PC-9 (cell line): Measurements from ENCODE around the gene DNAAF9. TPM values are rescaled to one million over a fixed set of nuclear protein-coding genes. Genes with fewer than 3 reads are reported as not detected.

Experiments used
- BruUV-seq: library from RNA; stranded (reverse); fragments of 400-500 nt; replicated peaks from 2 replicates; lab custom pipeline; 2021; lab: Mats Ljungman, UMichigan
- CTCF ChIA-PET: fragments of 300-600 bp; sonication (Branson Sonifier 250); formaldehyde crosslinking; loops from one replicate; lab custom pipeline; 2022; ENCODE audit warnings: antibody characterized with exemption; lab: Charles Lee
- POLR2A ChIA-PET: fragments of 300-600 bp; sonication (Branson Sonifier 250); formaldehyde crosslinking; loops from one replicate; lab custom pipeline; 2022; ENCODE audit warnings: antibody characterized with exemption; ENCODE audit not compliant: unreplicated experiment; lab: Charles Lee
- DNase-seq, 2 experiments: peaks; one replicate each; pipeline versions ENCODE4 v3.0.0 to v3.0.0-alpha.2; 2015 to 2022; ENCODE audit warnings: mixed read lengths in 1 of 2
- H2AFZ ChIP-seq: fragments of 200-600 bp; sonication (generic); 2 replicates; pipeline ENCODE4 v1.8.1; 2017; ENCODE audit warnings: antibody characterized with exemption
- H3F3A ChIP-seq: fragments of 200-600 bp; sonication (generic); 2 replicates; pipeline ENCODE4 v1.8.1; 2017; ENCODE audit warnings: antibody characterized with exemption, mild to moderate bottlenecking, low read depth; ENCODE audit not compliant: insufficient read depth
- H3K27ac ChIP-seq: fragments of 200-600 bp; sonication (generic); 2 replicates; pipeline ENCODE4 v1.6.1; 2016; ENCODE audit warnings: mixed run types
- H3K27me3 ChIP-seq: fragments of 200-600 bp; sonication (generic); 2 replicates; pipeline ENCODE4 v1.6.1; 2016; ENCODE audit warnings: low read depth, mixed run types; ENCODE audit not compliant: insufficient read depth
- H3K36me3 ChIP-seq: fragments of 200-600 bp; sonication (generic); 2 replicates; pipeline ENCODE4 v1.6.1; 2016; ENCODE audit warnings: low read depth, mixed run types
- H3K4me1 ChIP-seq: fragments of 200-600 bp; sonication (generic); replicated peaks from 2 replicates; pipeline ENCODE4 v1.6.1; 2016; ENCODE audit warnings: mixed run types; ENCODE audit not compliant: insufficient read depth
- H3K4me2 ChIP-seq: fragments of 200-600 bp; sonication (generic); 2 replicates; pipeline ENCODE4 v1.6.1; 2017; ENCODE audit warnings: mixed run types
- H3K4me3 ChIP-seq: fragments of 200-600 bp; sonication (generic); 2 replicates; pipeline ENCODE4 v1.6.1; 2016; ENCODE audit warnings: mixed run types
- H3K79me2 ChIP-seq: fragments of 200-600 bp; sonication (generic); 2 replicates; pipeline ENCODE4 v1.6.1; 2017; ENCODE audit warnings: low read depth, mixed run types
- H3K9me2 ChIP-seq: fragments of 200-600 bp; sonication (generic); 2 replicates; pipeline ENCODE4 v1.8.1; 2017; ENCODE audit warnings: mild to moderate bottlenecking; ENCODE audit not compliant: insufficient read depth
- H3K9me3 ChIP-seq: fragments of 200-600 bp; sonication (generic); 2 replicates; pipeline ENCODE4 v1.8.1; 2016; ENCODE audit warnings: low read depth; ENCODE audit not compliant: insufficient read depth
- H4K20me1 ChIP-seq: fragments of 200-600 bp; sonication (generic); 2 replicates; pipeline ENCODE4 v1.8.1; 2017; ENCODE audit not compliant: insufficient read depth
- EZH2 ChIP-seq: fragments of 200-600 bp; sonication (generic); IDR thresholded peaks from 2 replicates; pipeline ENCODE4 v1.8.0; 2017; ENCODE audit warnings: antibody characterized with exemption, low read depth
- intact Hi-C: fragments of 100-400 bp; cut with micrococcal nuclease; formaldehyde crosslinking; loops from one replicate; pipeline ENCODE4 v1.10.0; 2022; ENCODE audit not compliant: unreplicated experiment
- total RNA-seq: library from RNA; stranded (reverse); gene quantifications from 2 replicates; pipeline ENCODE4 v1.2.3, GENCODE V29; 2021
- TF ChIP-seq, protein P1 (sequence below): fragments of 200-600 bp; sonication (generic); conservative IDR thresholded peaks from 2 replicates; pipeline ENCODE4 v1.6.1; 2017; ENCODE audit warnings: mixed run types, antibody characterized with exemption, mild to moderate bottlenecking, moderate library complexity

Gene DNAAF9
- total RNA-seq, 1 experiment from 2014 or later = 2.6 TPM

DNA sequence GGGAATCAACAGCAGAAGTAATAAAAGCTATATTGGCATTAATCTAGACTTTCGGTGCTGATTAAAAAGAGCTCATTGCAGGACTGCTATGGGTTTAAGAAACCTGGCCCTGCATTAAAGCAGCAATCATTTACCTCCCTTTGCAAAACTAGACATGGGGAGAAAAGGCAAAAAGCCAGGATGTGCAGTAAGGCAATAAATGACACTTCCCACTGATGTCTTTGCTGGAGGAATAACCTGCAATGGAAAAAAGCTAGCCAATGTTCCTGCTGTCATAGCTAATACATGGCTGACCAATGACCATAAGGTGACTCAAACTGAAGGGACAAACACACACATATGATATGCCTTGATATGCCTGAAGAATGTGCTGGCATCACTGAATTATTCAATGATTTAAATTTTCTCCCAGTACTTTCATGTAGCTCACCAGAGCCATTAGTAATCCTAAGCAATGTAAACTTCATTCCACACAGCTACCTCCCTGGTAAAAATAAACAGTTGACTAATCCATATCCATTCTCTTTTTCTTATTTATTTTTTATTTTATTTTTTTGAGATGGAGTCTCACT, 8.7 kb downstream of the DNAAF9 start:
- no peaks in the 10 kb centered on the region for H3K36me3 ChIP-seq
- no peak overlapping the region for H2AFZ ChIP-seq
- no peaks in the 10 kb centered on the region for H3K9me2 ChIP-seq
- H3K27ac ChIP-seq = no peak overlapping the region
- ChIA-PET POLR2A (interaction anchor here (0.6 kb wide), 1 partner anchor 161 kb away, joined by 13 read pairs; no protein-coding TSS in a partner anchor), CTCF (interaction anchor here (0.6 kb wide), 1 partner anchor 489 kb away, joined by 3 read pairs; no protein-coding TSS in a partner anchor)
- H3K9me3 ChIP-seq = no peaks in the 10 kb centered on the region
- H3K4me1 ChIP-seq = no peaks in the 10 kb centered on the region
- no peaks in the 10 kb centered on the region for H3F3A ChIP-seq
- no peaks in the 10 kb centered on the region for H3K79me2 ChIP-seq
- H3K27me3 ChIP-seq = no peaks in the 10 kb centered on the region
- no peak overlapping the region for H3K4me3 ChIP-seq
- no peaks in the 10 kb centered on the region for H4K20me1 ChIP-seq
- no peak for DNase-seq
- TF ChIP-seq, protein P1, sequence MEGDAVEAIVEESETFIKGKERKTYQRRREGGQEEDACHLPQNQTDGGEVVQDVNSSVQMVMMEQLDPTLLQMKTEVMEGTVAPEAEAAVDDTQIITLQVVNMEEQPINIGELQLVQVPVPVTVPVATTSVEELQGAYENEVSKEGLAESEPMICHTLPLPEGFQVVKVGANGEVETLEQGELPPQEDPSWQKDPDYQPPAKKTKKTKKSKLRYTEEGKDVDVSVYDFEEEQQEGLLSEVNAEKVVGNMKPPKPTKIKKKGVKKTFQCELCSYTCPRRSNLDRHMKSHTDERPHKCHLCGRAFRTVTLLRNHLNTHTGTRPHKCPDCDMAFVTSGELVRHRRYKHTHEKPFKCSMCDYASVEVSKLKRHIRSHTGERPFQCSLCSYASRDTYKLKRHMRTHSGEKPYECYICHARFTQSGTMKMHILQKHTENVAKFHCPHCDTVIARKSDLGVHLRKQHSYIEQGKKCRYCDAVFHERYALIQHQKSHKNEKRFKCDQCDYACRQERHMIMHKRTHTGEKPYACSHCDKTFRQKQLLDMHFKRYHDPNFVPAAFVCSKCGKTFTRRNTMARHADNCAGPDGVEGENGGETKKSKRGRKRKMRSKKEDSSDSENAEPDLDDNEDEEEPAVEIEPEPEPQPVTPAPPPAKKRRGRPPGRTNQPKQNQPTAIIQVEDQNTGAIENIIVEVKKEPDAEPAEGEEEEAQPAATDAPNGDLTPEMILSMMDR = no peak
- TF ChIP-seq EZH2 = no peak
- intact Hi-C loops = no loop called here
- BruUV-seq = no TSS peak
- H3K4me2 ChIP-seq = no peak overlapping the region

DNA sequence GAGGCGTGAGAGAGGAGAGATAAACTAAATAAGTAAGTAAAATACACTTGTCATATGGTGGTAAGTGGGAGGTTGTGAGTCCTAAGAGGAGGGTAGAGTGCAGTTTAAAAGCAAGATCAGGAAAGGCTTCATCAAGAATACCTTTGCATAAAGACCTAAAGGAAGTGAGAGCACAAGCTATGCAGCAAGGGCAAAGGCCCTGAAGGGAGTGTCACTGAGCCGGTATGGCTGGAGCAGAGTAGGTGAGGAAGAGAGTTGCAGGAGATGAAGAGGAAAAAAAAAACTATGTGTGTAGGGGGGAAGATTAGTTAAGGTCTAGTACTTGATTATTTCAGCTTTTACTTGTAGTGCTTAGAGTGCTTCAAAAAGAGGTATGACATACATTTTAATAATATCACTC, 11.0 kb downstream of the DNAAF9 start:
- Histone ChIP-seq H3K4me2 (no peak overlapping the region), H3K27me3 (no peaks in the 10 kb centered on the region), H3K4me1 (no peaks in the 10 kb centered on the region), H2AFZ (no peak overlapping the region), H4K20me1 (no peaks in the 10 kb centered on the region), H3K4me3 (no peak overlapping the region), H3K36me3 (no peaks in the 10 kb centered on the region), H3F3A (no peaks in the 10 kb centered on the region), H3K9me3 (no peaks in the 10 kb centered on the region), H3K79me2 (no peaks in the 10 kb centered on the region), H3K9me2 (no peaks in the 10 kb centered on the region), H3K27ac (no peak overlapping the region)
- DNase-seq = no peak
- intact Hi-C loops = no loop called here
- CTCF ChIA-PET = no interaction called here
- TF ChIP-seq EZH2 = no peak
- TF ChIP-seq, protein P1 = no peak
- BruUV-seq = no TSS peak
- POLR2A ChIA-PET = no interaction called here

DNA sequence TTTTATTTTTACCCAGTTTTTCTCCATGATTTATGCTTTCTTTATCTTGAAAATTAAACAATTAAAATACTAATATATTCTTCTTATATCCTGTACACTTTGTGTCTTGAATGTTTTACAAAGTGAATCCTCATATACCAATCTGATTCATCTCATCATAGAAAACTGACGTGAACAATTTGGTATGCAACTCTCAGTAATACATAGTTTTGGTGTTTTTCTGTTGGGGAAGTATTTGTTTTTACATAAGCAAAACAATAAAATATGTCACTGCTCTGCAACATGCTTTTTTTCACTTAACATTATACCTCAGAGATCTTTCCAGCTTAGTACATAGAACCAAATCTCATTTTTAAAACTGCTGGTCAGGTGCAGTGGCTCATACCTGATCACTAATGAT, 14.7 kb downstream of the DNAAF9 start:
- H3K4me1 ChIP-seq = no peaks in the 10 kb centered on the region
- H2AFZ ChIP-seq = no peak overlapping the region
- TF ChIP-seq, protein P1 = no peak
- TF ChIP-seq EZH2 = no peak
- ChIA-PET POLR2A (no interaction called here), CTCF (no interaction called here)
- no peaks in the 10 kb centered on the region for H3K27me3 ChIP-seq
- H3K36me3 ChIP-seq = no peaks in the 10 kb centered on the region
- no peak for DNase-seq
- no peaks in the 10 kb centered on the region for H4K20me1 ChIP-seq
- H3K9me2 ChIP-seq = no peaks in the 10 kb centered on the region
- no peaks in the 10 kb centered on the region for H3F3A ChIP-seq
- H3K27ac ChIP-seq = no peak overlapping the region
- BruUV-seq = no TSS peak
- H3K4me2 ChIP-seq = no peak overlapping the region
- intact Hi-C loops = no loop called here
- no peak overlapping the region for H3K4me3 ChIP-seq
- no peaks in the 10 kb centered on the region for H3K79me2 ChIP-seq
- H3K9me3 ChIP-seq = no peaks in the 10 kb centered on the region
